Astrocyte (in vitro differentiated cells and primary cell): ENCODE results near the gene FOXR2. TPM values are rescaled to one million over a fixed set of nuclear protein-coding genes. Genes with fewer than 3 reads are reported as not detected.

Experiments
- DNase-seq: peaks from one replicate; pipeline ENCODE4 v3.0.0-alpha.2; 2010; ENCODE audit warnings: low read depth
- FAIRE-seq: peaks from 2 replicates; lab custom pipeline; 2011; peaks lifted over from hg19 to GRCh38; lab: Jason Lieb, UNC
- H2AFZ ChIP-seq: 2 replicates; pipeline ENCODE4 v1.6.0; 2012; ENCODE audit warnings: low read depth, low read length, inconsistent platforms
- H3K27ac ChIP-seq: 2 replicates; pipeline ENCODE4 v1.5.1; 2011; ENCODE audit warnings: low read depth, low read length, inconsistent platforms
- H3K27me3 ChIP-seq: 2 replicates; pipeline ENCODE4 v1.6.0; 2011; ENCODE audit warnings: low read length, inconsistent platforms; ENCODE audit not compliant: insufficient read depth
- H3K36me3 ChIP-seq: 2 replicates; pipeline ENCODE4 v1.5.1; 2011; ENCODE audit warnings: low read length, inconsistent platforms; ENCODE audit not compliant: insufficient read depth
- H3K4me1 ChIP-seq: 2 replicates; pipeline ENCODE4 v1.5.1; 2011; ENCODE audit warnings: low read length, inconsistent platforms; ENCODE audit not compliant: insufficient read depth
- H3K4me2 ChIP-seq: 2 replicates; pipeline ENCODE4 v1.6.0; 2012; ENCODE audit warnings: low read length, inconsistent platforms
- H3K4me3 ChIP-seq: 2 replicates; pipeline ENCODE4 v1.5.1; 2011; ENCODE audit warnings: low read depth, mild to moderate bottlenecking, low read length, inconsistent platforms; ENCODE audit not compliant: insufficient read depth
- H3K79me2 ChIP-seq: 2 replicates; pipeline ENCODE4 v1.6.0; 2012; ENCODE audit warnings: mild to moderate bottlenecking, low read length, inconsistent platforms; ENCODE audit not compliant: insufficient read depth
- H3K9ac ChIP-seq: 2 replicates; pipeline ENCODE4 v1.6.0; 2012; ENCODE audit warnings: mild to moderate bottlenecking, low read length, inconsistent platforms
- H3K9me3 ChIP-seq: 2 replicates; pipeline ENCODE4 v1.5.1; 2012; ENCODE audit warnings: low read depth, mild to moderate bottlenecking, low read length, inconsistent platforms; ENCODE audit not compliant: insufficient read depth
- H4K20me1 ChIP-seq: 2 replicates; pipeline ENCODE4 v1.6.0; 2012; ENCODE audit warnings: low read length, inconsistent platforms; ENCODE audit not compliant: insufficient read depth
- H3K27ac Mint-ChIP-seq: one replicate; pipeline ENCODE4 v1.8.0; 2021; ENCODE audit warnings: mild to moderate bottlenecking, mixed read lengths; ENCODE audit not compliant: unreplicated experiment
- H3K27me3 Mint-ChIP-seq: one replicate; pipeline ENCODE4 v1.8.0; 2021; ENCODE audit warnings: low read depth, mixed read lengths; ENCODE audit not compliant: unreplicated experiment
- H3K36me3 Mint-ChIP-seq: one replicate; pipeline ENCODE4 v1.8.0; 2021; ENCODE audit warnings: low read depth, mixed read lengths; ENCODE audit not compliant: unreplicated experiment
- H3K4me1 Mint-ChIP-seq: one replicate; pipeline ENCODE4 v1.8.0; 2021; ENCODE audit warnings: low read depth, mixed read lengths; ENCODE audit not compliant: unreplicated experiment
- H3K4me3 Mint-ChIP-seq: one replicate; pipeline ENCODE4 v1.8.0; 2021; ENCODE audit warnings: mild to moderate bottlenecking, moderate library complexity, mixed read lengths; ENCODE audit not compliant: unreplicated experiment
- H3K9me3 Mint-ChIP-seq: one replicate; pipeline ENCODE4 v1.8.0; 2021; ENCODE audit warnings: mild to moderate bottlenecking, mixed read lengths; ENCODE audit not compliant: unreplicated experiment
- CTCF ChIP-seq: IDR thresholded peaks from 2 replicates; pipeline ENCODE4 v1.5.1; 2011; ENCODE audit warnings: low read depth, mild to moderate bottlenecking, inconsistent platforms, low read length, moderate library complexity; ENCODE audit not compliant: insufficient read depth
- EZH2 ChIP-seq: IDR thresholded peaks from 2 replicates; pipeline ENCODE4 v1.6.1; 2012; ENCODE audit warnings: mild to moderate bottlenecking, low read length, inconsistent platforms; ENCODE audit not compliant: insufficient read depth
- total RNA-seq: library from RNA; stranded (reverse); gene quantifications from 2 replicates; pipeline ENCODE4 v1.2.1, GENCODE V29; 2021

Gene FOXR2
- total RNA-seq, 1 donor from 2014 or later, result not detected

GRCh38 chrX:55668084-55668483 is 44.9 kb downstream of the FOXR2 start:
- Mint-ChIP-seq H3K4me3 (no peak overlapping the region), H3K27ac (no peak overlapping the region), H3K36me3 (no peaks in the 10 kb centered on the region), H3K27me3 (no peaks in the 10 kb centered on the region), H3K9me3 (peaks cover 2% of the 10 kb centered on the region), H3K4me1 (no peaks in the 10 kb centered on the region)
- no peaks in the 10 kb centered on the region for H3K79me2 ChIP-seq
- H3K9ac ChIP-seq, result no peak overlapping the region
- H3K27ac ChIP-seq, result no peak overlapping the region
- H3K9me3 ChIP-seq, result no peaks in the 10 kb centered on the region
- DNase-seq (no peak), FAIRE-seq (peak; percentile 99)
- no peaks in the 10 kb centered on the region for H4K20me1 ChIP-seq
- H3K4me3 ChIP-seq, result no peak overlapping the region
- TF ChIP-seq CTCF (no peak), EZH2 (no peak)
- no peak overlapping the region for H3K4me2 ChIP-seq
- H3K4me1 ChIP-seq, result no peaks in the 10 kb centered on the region
- no peaks in the 10 kb centered on the region for H3K36me3 ChIP-seq
- no peak overlapping the region for H2AFZ ChIP-seq
- H3K27me3 ChIP-seq, result no peaks in the 10 kb centered on the region

Other genes starting within 250 kb of the FOXR2 start
- 15.1 and 15.4 TPM in 2 replicates for gene MAGEH1, start 171.3 kb upstream of the FOXR2 start, total RNA-seq
- 1.5 and 2.2 TPM in 2 replicates for gene USP51, start 133.6 kb upstream of the FOXR2 start, total RNA-seq
- gene RRAGB, start 94.3 kb downstream of the FOXR2 start, total RNA-seq, result 13.0 and 13.5 TPM in 2 replicates